Fibroblast of lung (primary cell): ENCODE results near the gene SMIM13. TPM values are rescaled to one million over a fixed set of nuclear protein-coding genes. Genes with fewer than 3 reads are reported as not detected.

Experiments
- DNase-seq, 2 donors: peaks; one replicate each; pipeline versions ENCODE4 v3.0.0 to v3.0.0-alpha.2; 2010; ENCODE audit warnings: low read depth in 2 of 2
- H2AFZ ChIP-seq: 2 replicates; pipeline ENCODE4 v1.5.1; 2012; ENCODE audit warnings: low read length, control low read depth, inconsistent platforms
- H3K27ac ChIP-seq: 2 replicates; pipeline ENCODE4 v1.5.1; 2011; ENCODE audit warnings: low read length, control low read depth; ENCODE audit not compliant: insufficient read depth
- H3K27me3 ChIP-seq: 2 replicates; pipeline ENCODE4 v1.5.1; 2011; ENCODE audit warnings: mild to moderate bottlenecking, low read length; ENCODE audit not compliant: control insufficient read depth, insufficient read depth
- H3K36me3 ChIP-seq: 2 replicates; pipeline ENCODE4 v1.5.1; 2011; ENCODE audit warnings: low read length; ENCODE audit not compliant: control insufficient read depth, insufficient read depth
- H3K4me1 ChIP-seq: 2 replicates; pipeline ENCODE4 v1.5.1; 2011; ENCODE audit warnings: low read length; ENCODE audit not compliant: control insufficient read depth, insufficient read depth; ENCODE audit errors: extremely low read depth
- H3K4me2 ChIP-seq: 2 replicates; pipeline ENCODE4 v1.5.1; 2011; ENCODE audit warnings: low read length, control low read depth; ENCODE audit not compliant: insufficient read depth; ENCODE audit errors: extremely low read depth
- H3K4me3 ChIP-seq, 4 experiments: fragments of 200-600 bp in 1 of 4; sonication (generic) in 1 of 4; replicated peaks in 1 of 4; 2 replicates each; pipeline ENCODE4 v1.5.1; 2011 to 2016; ENCODE audit warnings: low read length in 4 of 4, low read depth in 3 of 4, mild to moderate bottlenecking in 3 of 4, control low read depth in 2 of 4, inconsistent platforms in 1 of 4, mixed read lengths in 1 of 4; ENCODE audit not compliant: insufficient read depth in 1 of 4; ENCODE audit errors: control extremely low read depth in 1 of 4
- H3K79me2 ChIP-seq: 2 replicates; pipeline ENCODE4 v1.5.1; 2012; ENCODE audit warnings: mild to moderate bottlenecking, low read length, inconsistent platforms; ENCODE audit not compliant: control insufficient read depth, insufficient read depth
- H3K9ac ChIP-seq: 2 replicates; pipeline ENCODE4 v1.5.1; 2011; ENCODE audit warnings: mild to moderate bottlenecking, low read length, control low read depth; ENCODE audit not compliant: insufficient read depth
- H3K9me3 ChIP-seq: 2 replicates; pipeline ENCODE4 v1.5.1; 2012; ENCODE audit warnings: low read depth, low read length; ENCODE audit not compliant: control insufficient read depth, insufficient read depth
- H4K20me1 ChIP-seq: 2 replicates; pipeline ENCODE4 v1.5.1; 2011; ENCODE audit warnings: low read length; ENCODE audit not compliant: control insufficient read depth, insufficient read depth; ENCODE audit errors: extremely low read depth
- CTCF ChIP-seq, 2 donors: IDR thresholded peaks in 1 of 2; conservative IDR thresholded peaks in 1 of 2; 1 replicate in 1 of 2; 2 replicates in 1 of 2; pipeline ENCODE4 v1.5.1; 2011 to 2012; ENCODE audit warnings: low read length in 2 of 2, control low read depth in 1 of 2, inconsistent platforms in 1 of 2, low read depth in 1 of 2, mild to moderate bottlenecking in 1 of 2
- EZH2 ChIP-seq: IDR thresholded peaks from 2 replicates; pipeline ENCODE4 v1.5.1; 2012; ENCODE audit warnings: low read length, control low read depth, mild to moderate bottlenecking; ENCODE audit errors: missing control alignments
- polyA plus RNA-seq, 2 donors: library from polyadenylated mRNA; depleted of rRNA in 1 of 2; stranded (reverse) in 1 of 2; unstranded in 1 of 2; fragments of >200 nt; gene quantifications; 2 replicates each; pipeline ENCODE4 v1.2.1, GENCODE V29; 2011 to 2012; ENCODE audit warnings: missing spikeins in 1 of 2
- total RNA-seq: library from RNA; depleted of rRNA; stranded (reverse); fragments of >200 nt; gene quantifications from 2 replicates; pipeline ENCODE4 v1.2.1, GENCODE V29; 2014

Gene SMIM13
- total and polyA plus RNA-seq, 2 donors (not counting 1 experiment from before 2014, with no cell fraction given): 6.9 to 7.4 TPM

GRCh38 chr6:11171952-11172351 lies 78.3 kb downstream of the SMIM13 start:
- TF ChIP-seq CTCF (conservative IDR thresholded peaks at IDR 0.05 in 1 of 2, IDR thresholded peaks at IDR 0.05 in 1 of 2; ENCODE audit: low read depth in 1 of 2, low read length in 2 of 2): no peak
- TF ChIP-seq EZH2: no peak
- Histone ChIP-seq H3K27me3 (no peaks in the 10 kb centered on the region), H3K4me3 (no peak overlapping the region), H3K27ac (no peak overlapping the region), H4K20me1 (no peaks in the 10 kb centered on the region), H3K36me3 (no peaks in the 10 kb centered on the region), H3K9me3 (no peaks in the 10 kb centered on the region), H3K9ac (no peak overlapping the region), H3K4me2 (no peak overlapping the region), H3K4me1 (no peaks in the 10 kb centered on the region), H3K79me2 (no peaks in the 10 kb centered on the region), H2AFZ (no peak overlapping the region)
- DNase-seq: no peak

- H3K79me2 ChIP-seq: no peaks in the 10 kb centered on the region
- H3K36me3 ChIP-seq: no peaks in the 10 kb centered on the region
- H3K9me3 ChIP-seq: no peaks in the 10 kb centered on the region
- H3K9ac ChIP-seq: no peak overlapping the region
- H4K20me1 ChIP-seq: no peaks in the 10 kb centered on the region
- H2AFZ ChIP-seq: no peak overlapping the region
- peak; percentile 28 to 47 for DNase-seq
- no peak overlapping the region for H3K27ac ChIP-seq
- H3K4me2 ChIP-seq: no peak overlapping the region
- no peaks in the 10 kb centered on the region for H3K4me1 ChIP-seq
- TF ChIP-seq CTCF (conservative IDR thresholded peaks at IDR 0.05 in 1 of 2, IDR thresholded peaks at IDR 0.05 in 1 of 2; ENCODE audit: low read depth in 1 of 2, low read length in 2 of 2): peak; percentile 71 to 79
- no peak for TF ChIP-seq EZH2
- no peak overlapping the region for H3K4me3 ChIP-seq
- no peaks in the 10 kb centered on the region for H3K27me3 ChIP-seq
Measured at GRCh38 chr6:11172501-11173327, 79.1 kb downstream of the SMIM13 start.

- H4K20me1 ChIP-seq: no peaks in the 10 kb centered on the region
- DNase-seq: no peak
- H3K4me1 ChIP-seq: no peaks in the 10 kb centered on the region
- H2AFZ ChIP-seq: no peak overlapping the region
- no peak overlapping the region for H3K4me3 ChIP-seq
- no peaks in the 10 kb centered on the region for H3K79me2 ChIP-seq
- H3K36me3 ChIP-seq: no peaks in the 10 kb centered on the region
- TF ChIP-seq CTCF (conservative IDR thresholded peaks at IDR 0.05 in 1 of 2, IDR thresholded peaks at IDR 0.05 in 1 of 2; ENCODE audit: low read depth in 1 of 2, low read length in 2 of 2) (no peak), EZH2 (no peak)
- H3K4me2 ChIP-seq: no peak overlapping the region
- no peaks in the 10 kb centered on the region for H3K9me3 ChIP-seq
- H3K27ac ChIP-seq: no peak overlapping the region
- H3K27me3 ChIP-seq: no peaks in the 10 kb centered on the region
- H3K9ac ChIP-seq: no peak overlapping the region
Measured at GRCh38 chr6:11174242-11174611, 80.6 kb downstream of the SMIM13 start.
